Lower leg skin (tissue), 3 donors: ENCODE results near the gene ZNF350.

ENCODE experiments used
- CTCF ChIP-seq, 3 donors: fragments of 450-650 bp; IDR thresholded peaks; one replicate each; pipeline ENCODE4 v1.5.1; 2016; ENCODE audit warnings: antibody characterized with exemption in 3 of 3, mild to moderate bottlenecking in 3 of 3, moderate library complexity in 2 of 3
- POLR2A ChIP-seq, 2 donors: fragments of 450-650 bp; IDR thresholded peaks; one replicate each; pipeline ENCODE4 v1.6.1; 2016 to 2017; ENCODE audit warnings: antibody characterized with exemption in 2 of 2, mild to moderate bottlenecking in 1 of 2, moderate library complexity in 1 of 2

- TF ChIP-seq CTCF (IDR thresholded peaks at IDR 0.05), result no peak
- TF ChIP-seq POLR2A (IDR thresholded peaks at IDR 0.05), result no peak
These were observed 41.6 kb upstream of the ZNF350 start, which contains the start of gene ZNF614 for GRCh38 chr19:52028027-52028779.
